ENCODE results near the gene TBRG1.

TBRG1 gene

GRCh38 chr11:124610295-124610694 is 12.4 kb upstream of the TBRG1 start:
- no peak overlapping the region for H3K27ac ChIP-seq (replicated peaks)
- H3K4me3 ChIP-seq (replicated peaks; ENCODE audit: insufficient read depth, low read length): no peak overlapping the region
- H3K27me3 ChIP-seq (ENCODE audit: insufficient read depth, poor library complexity, severe bottlenecking): no peaks in the 10 kb centered on the region
- no peak for DNase-seq (ENCODE audit: low read depth in 1 of 2, low spot score in 1 of 2)
- no peak for TF ChIP-seq POLR2AphosphoS5 (IDR thresholded peaks at IDR 0.05; ENCODE audit: low read depth)
- TF ChIP-seq GABPA (IDR thresholded peaks at IDR 0.05; ENCODE audit: low read depth): no peak
- no peak for TF ChIP-seq SPI1 (IDR thresholded peaks at IDR 0.05; ENCODE audit: borderline replicate concordance, low read depth)
- TF ChIP-seq CTCF (IDR thresholded peaks at IDR 0.05; ENCODE audit: insufficient read depth, low read length): no peak
- no peak for TF ChIP-seq REST (IDR thresholded peaks at IDR 0.05; ENCODE audit: insufficient replicate concordance, low read depth)

GRCh38 chr11:124611064-124611463 is 11.6 kb upstream of the TBRG1 start, which contains the start of gene PANX3:
Gene PANX3, plus strand, starts transcription at chr11:124611428. Its CDS starts 129 bp downstream, at chr11:124611557.
- no peak for TF ChIP-seq GABPA (IDR thresholded peaks at IDR 0.05; ENCODE audit: low read depth)
- no peak for TF ChIP-seq REST (IDR thresholded peaks at IDR 0.05; ENCODE audit: insufficient replicate concordance, low read depth)
- no peak for TF ChIP-seq POLR2AphosphoS5 (IDR thresholded peaks at IDR 0.05; ENCODE audit: low read depth)
- no peak for TF ChIP-seq SPI1 (IDR thresholded peaks at IDR 0.05; ENCODE audit: borderline replicate concordance, low read depth)
- TF ChIP-seq CTCF (IDR thresholded peaks at IDR 0.05; ENCODE audit: insufficient read depth, low read length): no peak
- DNase-seq (ENCODE audit: low read depth in 1 of 2, low spot score in 1 of 2): no peak
- Histone ChIP-seq H3K27ac (replicated peaks) (no peak within 1 kb of the TSS), H3K4me3 (replicated peaks; ENCODE audit: insufficient read depth, low read length) (no peak within 1 kb of the TSS), H3K27me3 (ENCODE audit: insufficient read depth, poor library complexity, severe bottlenecking) (no peaks in the 10 kb centered on the region)

GRCh38 chr11:124612045-124612444 is 10.6 kb upstream of the TBRG1 start:
- H3K4me3 ChIP-seq (replicated peaks; ENCODE audit: insufficient read depth, low read length): no peak overlapping the region
- DNase-seq (ENCODE audit: low read depth in 1 of 2, low spot score in 1 of 2): no peak
- no peak for TF ChIP-seq POLR2AphosphoS5 (IDR thresholded peaks at IDR 0.05; ENCODE audit: low read depth)
- no peak for TF ChIP-seq CTCF (IDR thresholded peaks at IDR 0.05; ENCODE audit: insufficient read depth, low read length)
- TF ChIP-seq REST (IDR thresholded peaks at IDR 0.05; ENCODE audit: insufficient replicate concordance, low read depth): no peak
- no peak for TF ChIP-seq SPI1 (IDR thresholded peaks at IDR 0.05; ENCODE audit: borderline replicate concordance, low read depth)
- TF ChIP-seq GABPA (IDR thresholded peaks at IDR 0.05; ENCODE audit: low read depth): no peak

More at GRCh38 chr11:124612045-124612444, 10.6 kb upstream of the TBRG1 start:
- Histone ChIP-seq H3K27me3 (ENCODE audit: insufficient read depth, poor library complexity, severe bottlenecking) (no peaks in the 10 kb centered on the region), H3K27ac (replicated peaks) (no peak overlapping the region)

Measured in HL-60 (cell line).